ENCODE data around the gene RNF227. TPM values are rescaled to one million over a fixed set of nuclear protein-coding genes. Genes with fewer than 3 reads are reported as not detected.

The RNF227 gene
- total RNA-seq, 1 experiment from 2014 or later = 5.0 TPM

- no peaks in the 10 kb centered on the region for H3K4me1 ChIP-seq
- H3K9me3 ChIP-seq = no peaks in the 10 kb centered on the region
- Mint-ChIP-seq H3K36me3 (ENCODE audit: insufficient read depth, unreplicated experiment) (no peaks in the 10 kb centered on the region), H3K27ac (ENCODE audit: unreplicated experiment) (peak overlapping the region; percentile 47), H3K4me3 (ENCODE audit: unreplicated experiment) (peak overlapping the region; percentile 70), H3K27me3 (ENCODE audit: insufficient read depth, unreplicated experiment) (no peaks in the 10 kb centered on the region), H3K4me1 (ENCODE audit: low read depth, unreplicated experiment) (no peaks in the 10 kb centered on the region), H3K9me3 (ENCODE audit: unreplicated experiment) (no peaks in the 10 kb centered on the region)
- intact Hi-C loops (cut with micrococcal nuclease; ENCODE audit: unreplicated experiment) = no loop called here
- no peaks in the 10 kb centered on the region for H3K27me3 ChIP-seq (replicated peaks; ENCODE audit: control insufficient read depth, insufficient read depth, low read length)
- ChIA-PET CTCF (interaction anchor here (1.0 kb wide), 2 partner anchors 66 to 67 kb away, joined by 3 to 4 read pairs; no protein-coding TSS in a partner anchor), POLR2A (no interaction called here)
- no peak for DNase-seq
- peak overlapping the region; percentile 20 for H3K4me3 ChIP-seq (ENCODE audit: low read depth, low read length)
- no peak for TF ChIP-seq CTCF (IDR thresholded peaks at IDR 0.05; ENCODE audit: insufficient read depth in 1 of 2, low read depth in 1 of 2, low read length in 1 of 2, severe bottlenecking in 1 of 2, unreplicated experiment in 1 of 2)
- no peaks in the 10 kb centered on the region for H3K36me3 ChIP-seq (ENCODE audit: control insufficient read depth, insufficient read depth, low read length)
- no TSS peak for BruUV-seq (replicated peaks)
Observed at GRCh38 chr17:7922269-7922844, 6.3 kb upstream of the RNF227 start.

DNA sequence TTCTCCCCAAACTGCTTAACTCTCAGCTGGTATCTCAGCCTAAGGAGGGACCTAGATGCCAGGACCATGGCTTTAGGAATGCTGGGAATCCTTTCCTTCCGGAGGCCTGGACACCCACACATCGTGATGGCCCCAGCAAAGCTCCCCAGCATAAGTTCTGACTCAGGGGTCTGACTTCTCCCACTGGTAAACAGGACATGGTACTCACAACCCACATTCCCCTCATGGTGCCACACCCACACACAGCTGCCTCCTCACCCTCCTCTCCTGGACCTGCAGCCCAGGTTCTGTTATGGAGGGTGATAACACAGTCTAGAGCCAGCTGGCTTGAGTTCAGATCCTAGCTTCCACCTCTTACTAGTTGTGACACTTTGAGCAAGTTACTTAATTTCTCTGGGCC lies 719 bp upstream of the RNF227 start:
- H3K4me3 Mint-ChIP-seq (ENCODE audit: unreplicated experiment) = peak overlapping the region; percentile 85
- H3K27ac Mint-ChIP-seq (ENCODE audit: unreplicated experiment) = peak overlapping the region; percentile 92
- no peak for TF ChIP-seq CTCF (IDR thresholded peaks at IDR 0.05; ENCODE audit: insufficient read depth in 1 of 2, low read depth in 1 of 2, low read length in 1 of 2, severe bottlenecking in 1 of 2, unreplicated experiment in 1 of 2)
- CTCF ChIA-PET = interaction anchor here (2.9 kb wide), 1 partner anchor 73 kb away, joined by 21 read pairs; no protein-coding TSS in a partner anchor
- H3K9me3 Mint-ChIP-seq (ENCODE audit: unreplicated experiment) = no peaks in the 10 kb centered on the region
- TSS peak; percentile 62 for BruUV-seq (replicated peaks)
- POLR2A ChIA-PET = interaction anchor here (1.7 kb wide), 1 partner anchor 15 kb away, joined by 7 read pairs; the partner anchor contains the start of genes CNTROB and TRAPPC1
- H3K9me3 ChIP-seq = no peaks in the 10 kb centered on the region
- H3K36me3 Mint-ChIP-seq (ENCODE audit: insufficient read depth, unreplicated experiment) = peaks cover 17% of the 10 kb centered on the region
- 0 out of 2 replicates have a peak, but pooled peaks cover 3% of the 10 kb centered on the region for H3K4me1 ChIP-seq
- H3K36me3 ChIP-seq (ENCODE audit: control insufficient read depth, insufficient read depth, low read length) = no peaks in the 10 kb centered on the region
- peak overlapping the region; percentile 61 for H3K4me3 ChIP-seq (ENCODE audit: low read depth, low read length)
- H3K4me1 Mint-ChIP-seq (ENCODE audit: low read depth, unreplicated experiment) = no peaks in the 10 kb centered on the region
- no peaks in the 10 kb centered on the region for H3K27me3 ChIP-seq (replicated peaks; ENCODE audit: control insufficient read depth, insufficient read depth, low read length)
- DNase-seq = no peak
- no peaks in the 10 kb centered on the region for H3K27me3 Mint-ChIP-seq (ENCODE audit: insufficient read depth, unreplicated experiment)
- intact Hi-C loops (cut with micrococcal nuclease; ENCODE audit: unreplicated experiment) = loop anchor here (10.0 kb wide), 1 partner anchor 172 kb away; no protein-coding TSS in a partner anchor

- Histone ChIP-seq H3K36me3 (ENCODE audit: control insufficient read depth, insufficient read depth, low read length) (no peaks in the 10 kb centered on the region), H3K4me3 (ENCODE audit: low read depth, low read length) (peak overlapping the region; percentile 61), H3K4me1 (0 out of 2 replicates have a peak, but pooled peaks cover 3% of the 10 kb centered on the region), H3K9me3 (no peaks in the 10 kb centered on the region), H3K27me3 (replicated peaks; ENCODE audit: control insufficient read depth, insufficient read depth, low read length) (no peaks in the 10 kb centered on the region)
- H3K9me3 Mint-ChIP-seq (ENCODE audit: unreplicated experiment) = no peaks in the 10 kb centered on the region
- ChIA-PET POLR2A (interaction anchor here (0.8 to 1.7 kb wide), 5 partner anchors 16 to 140 kb away, joined by 3 to 10 read pairs (median 3); partner anchors contain the start of genes CNTROB and TRAPPC1), CTCF (interaction anchor here (0.6 to 2.9 kb wide), 4 partner anchors 16 to 367 kb away, joined by 3 to 21 read pairs (median 8); partner anchors contain the start of genes CNTROB and TRAPPC1)
- peak overlapping the region; percentile 85 for H3K4me3 Mint-ChIP-seq (ENCODE audit: unreplicated experiment)
- H3K27me3 Mint-ChIP-seq (ENCODE audit: insufficient read depth, unreplicated experiment) = no peaks in the 10 kb centered on the region
- H3K36me3 Mint-ChIP-seq (ENCODE audit: insufficient read depth, unreplicated experiment) = peaks cover 17% of the 10 kb centered on the region
- no TSS peak for BruUV-seq (replicated peaks)
- intact Hi-C loops (cut with micrococcal nuclease; ENCODE audit: unreplicated experiment) = loop anchor here (10.0 kb wide), 1 partner anchor 172 kb away; no protein-coding TSS in a partner anchor
- H3K27ac Mint-ChIP-seq (ENCODE audit: unreplicated experiment) = peak overlapping the region; percentile 92
- H3K4me1 Mint-ChIP-seq (ENCODE audit: low read depth, unreplicated experiment) = no peaks in the 10 kb centered on the region
- TF ChIP-seq CTCF (IDR thresholded peaks at IDR 0.05; ENCODE audit: insufficient read depth in 1 of 2, low read depth in 1 of 2, low read length in 1 of 2, severe bottlenecking in 1 of 2, unreplicated experiment in 1 of 2) = no peak
- no peak for DNase-seq
Observed at GRCh38 chr17:7916385-7916682, 245 bp upstream of the RNF227 start.
